ENCODE results near the gene C1orf232. TPM values are rescaled to one million over a fixed set of nuclear protein-coding genes. Genes with fewer than 3 reads are reported as not detected.

Gene C1orf232
- total and polyA plus RNA-seq, 2 of the 13 experiments (the other 11 are each of a cell fraction or from before 2014, with no cell fraction given) = not detected

- TF ChIP-seq ZMAT5 (CRISPR knock-in tag; IDR thresholded peaks at IDR 0.05; ENCODE audit: borderline replicate concordance, low read depth) (no peak), ZNF552 (CRISPR knock-in tag; IDR thresholded peaks at IDR 0.05; ENCODE audit: borderline replicate concordance) (0 out of 2 replicates have a peak, but pooled peaks have one; percentile 54), CBX1 (IDR thresholded peaks at IDR 0.05; ENCODE audit: low read depth) (peak; percentile 74), ZNF781 (CRISPR knock-in tag; IDR thresholded peaks at IDR 0.05; ENCODE audit: borderline replicate concordance, not compliant biosample characterization) (peak; percentile 75), ZNF512B (CRISPR knock-in tag; IDR thresholded peaks at IDR 0.05; ENCODE audit: borderline replicate concordance) (0 out of 2 replicates have a peak, but pooled peaks have one; percentile 75), FOXO1 (CRISPR knock-in tag; IDR thresholded peaks at IDR 0.05) (peak; percentile 10; the same call in 1 of the 2 replicates), ZNF775 (CRISPR knock-in tag; IDR thresholded peaks at IDR 0.05; ENCODE audit: borderline replicate concordance) (no peak), SMARCE1 (IDR thresholded peaks at IDR 0.05; ENCODE audit: borderline replicate concordance) (no peak), ZNF883 (CRISPR knock-in tag; IDR thresholded peaks at IDR 0.05; ENCODE audit: not compliant biosample characterization) (peak; percentile 77), HIC2 (CRISPR knock-in tag; IDR thresholded peaks at IDR 0.05; ENCODE audit: low read depth) (peak; percentile 89; the same call in 1 of the 2 replicates), NPAS2 (CRISPR knock-in tag; IDR thresholded peaks at IDR 0.05; ENCODE audit: borderline replicate concordance) (no peak), TEF (CRISPR knock-in tag; IDR thresholded peaks at IDR 0.05) (peak; percentile 52; the same call in 1 of the 2 replicates), STAT6 (CRISPR knock-in tag; IDR thresholded peaks at IDR 0.05; ENCODE audit: borderline replicate concordance) (no peak), HNF4G (IDR thresholded peaks at IDR 0.05; ENCODE audit: borderline replicate concordance, low read depth, low read length) (peak; percentile 46; the same call in 1 of the 2 replicates), HNF4G (CRISPR knock-in tag; IDR thresholded peaks at IDR 0.05; ENCODE audit: borderline replicate concordance, low read depth) (no peak), E2F2 (CRISPR knock-in tag; IDR thresholded peaks at IDR 0.05; ENCODE audit: borderline replicate concordance) (no peak)
These were observed 1.1 kb upstream of the C1orf232 start, which contains the start of gene ZNF593 (continued) for GRCh38 chr1:26169669-26170471.

Measured in HepG2 (cell line).